Mammary epithelial cell (primary cell): ENCODE measurements around the gene LAMA1.

ENCODE experiments used
- CTCF ChIP-seq, 2 donors: IDR thresholded peaks in 1 of 2; conservative IDR thresholded peaks in 1 of 2; 2 replicates each; pipeline ENCODE4 v1.5.1; 2011 to 2012; ENCODE audit warnings: inconsistent platforms in 2 of 2, low read length in 2 of 2, mild to moderate bottlenecking in 2 of 2, control low read depth in 1 of 2, low read depth in 1 of 2; ENCODE audit not compliant: insufficient read depth in 1 of 2; ENCODE audit errors: extremely low read depth in 1 of 2
- EZH2 ChIP-seq: IDR thresholded peaks from 2 replicates; pipeline ENCODE4 v1.6.1; 2012; ENCODE audit warnings: low read length, inconsistent platforms, borderline replicate concordance

DNA sequence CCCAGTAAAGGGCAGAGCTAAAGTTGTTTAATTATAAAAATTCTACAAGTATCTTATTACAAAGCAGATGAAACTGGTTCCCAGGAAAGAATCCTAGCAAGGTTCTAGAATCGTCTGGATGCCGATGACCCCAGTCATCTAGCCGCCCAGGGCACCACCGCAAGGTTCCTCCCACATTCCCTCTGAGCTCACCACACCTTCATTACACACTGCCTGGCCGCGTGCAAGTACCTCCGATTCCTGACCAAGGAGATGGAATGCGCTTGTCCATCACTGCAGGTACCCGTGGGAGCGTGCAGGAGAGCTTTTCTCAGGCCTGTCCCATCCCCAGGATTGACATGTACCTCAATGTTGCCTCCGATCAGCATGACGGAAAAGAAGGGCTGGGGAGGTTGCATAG is 158.5 kb downstream of the LAMA1 start:
- TF ChIP-seq CTCF (conservative IDR thresholded peaks at IDR 0.05 in 1 of 2, IDR thresholded peaks at IDR 0.05 in 1 of 2; ENCODE audit: extremely low read depth in 1 of 2, insufficient read depth in 1 of 2, low read depth in 1 of 2, low read length in 2 of 2) (no peak), EZH2 (no peak)
